HCT116 (cell line): ENCODE results near the gene KRT78. TPM values are rescaled to one million over a fixed set of nuclear protein-coding genes. Genes with fewer than 3 reads are reported as not detected.

Experiments used
- ATAC-seq: fragments of 200-7000 bp; cut with Tn5 transposase; 2 replicates; pipeline ENCODE4 v1.9.1; 2020; ENCODE audit warnings: mild to moderate bottlenecking, moderate library complexity
- BruUV-seq: library from RNA; stranded (reverse); fragments of 400-500 nt; replicated peaks from 2 replicates; lab custom pipeline; 2021; lab: Mats Ljungman, UMichigan
- CTCF ChIA-PET: fragments of 300-600 bp; sonication (Branson Sonifier 250); formaldehyde crosslinking; loops from one replicate; lab custom pipeline; 2021; ENCODE audit warnings: antibody characterized with exemption; lab: Charles Lee
- POLR2A ChIA-PET: fragments of 300-600, 350-600 bp; sonication (Branson Sonifier 250); formaldehyde crosslinking; loops from one replicate; lab custom pipeline; 2021; ENCODE audit warnings: antibody characterized with exemption; lab: Charles Lee
- RAD21 ChIA-PET, 2 experiments: fragments of 300-600 bp; sonication (Branson Sonifier 250); formaldehyde crosslinking; loops; one replicate each; lab custom pipeline; 2023; ENCODE audit warnings: low total read pairs in 2 of 2; ENCODE audit not compliant: uncharacterized antibody in 2 of 2, unreplicated experiment in 2 of 2, low non-redundant PET in 1 of 2; lab: Charles Lee
- DNase-seq: peaks from one replicate; pipeline ENCODE4 v3.0.0-alpha.2; 2010; ENCODE audit warnings: low read depth, low spot score
- H2AFZ ChIP-seq: fragments of 200-600 bp; shearing (Covaris generic), sonication (generic); 2 replicates; pipeline ENCODE4 v1.6.1; 2017; ENCODE audit warnings: low read depth, mixed run types, mixed read lengths, antibody characterized with exemption, low read length; ENCODE audit not compliant: poor library complexity, severe bottlenecking
- H3K27ac ChIP-seq: 2 replicates; pipeline ENCODE4 v1.5.1; 2012; ENCODE audit warnings: low read depth, low read length
- H3K27me3 ChIP-seq: fragments of 200-600 bp; sonication (generic); 2 replicates; pipeline ENCODE4 v1.6.1; 2016; ENCODE audit warnings: mixed run types, low read length, mixed read lengths; ENCODE audit not compliant: insufficient read depth
- H3K36me3 ChIP-seq, 2 experiments: fragments of 200-500 bp in 1 of 2; fragments of 200-600 bp in 1 of 2; sonication (Bioruptor generic) in 1 of 2; sonication (generic) in 1 of 2; 2 replicates each; pipeline versions ENCODE4 v1.5.1 to v1.6.1; 2014 to 2016; ENCODE audit warnings: low read length in 2 of 2, inconsistent platforms in 1 of 2, mixed read lengths in 1 of 2, mixed run types in 1 of 2; ENCODE audit not compliant: insufficient read depth in 2 of 2, control insufficient read depth in 1 of 2
- H3K4me1 ChIP-seq, 2 experiments: fragments of 200-600 bp in 1 of 2; sonication (generic) in 1 of 2; 2 replicates each; pipeline versions ENCODE4 v1.5.1 to v1.6.1; 2012 to 2017; ENCODE audit warnings: low read length in 2 of 2, inconsistent platforms in 1 of 2, mild to moderate bottlenecking in 1 of 2, mixed read lengths in 1 of 2, mixed run types in 1 of 2, moderate library complexity in 1 of 2; ENCODE audit not compliant: insufficient read depth in 2 of 2, control insufficient read depth in 1 of 2
- H3K4me2 ChIP-seq: fragments of 200-600 bp; sonication (generic); 2 replicates; pipeline ENCODE4 v1.6.1; 2017; ENCODE audit warnings: mixed run types, low read length, mixed read lengths
- H3K4me3 ChIP-seq, 2 experiments: fragments of 200-600 bp in 1 of 2; sonication (generic) in 1 of 2; replicated peaks in 1 of 2; 2 replicates each; pipeline ENCODE4 v1.5.1; 2011 to 2016; ENCODE audit warnings: low read length in 2 of 2, control low read depth in 1 of 2, low read depth in 1 of 2, mild to moderate bottlenecking in 1 of 2, mixed read lengths in 1 of 2, mixed run types in 1 of 2
- H3K79me2 ChIP-seq: fragments of 200-600 bp; sonication (generic); 2 replicates; pipeline ENCODE4 v1.6.1; 2017; ENCODE audit warnings: mild to moderate bottlenecking, mixed run types, low read length, moderate library complexity, mixed read lengths; ENCODE audit not compliant: insufficient read depth
- H3K9ac ChIP-seq: fragments of 200-600 bp; sonication (generic); 2 replicates; pipeline ENCODE4 v1.6.1; 2016; ENCODE audit warnings: low read length, mixed read lengths
- H3K9me2 ChIP-seq: fragments of 200-600 bp; sonication (generic), shearing (Covaris generic); 2 replicates; pipeline ENCODE4 v1.6.1; 2017; ENCODE audit warnings: mixed run types, mild to moderate bottlenecking, moderate library complexity; ENCODE audit not compliant: insufficient read depth
- H3K9me3 ChIP-seq, 2 experiments: fragments of 200-500 bp in 1 of 2; fragments of 200-600 bp in 1 of 2; sonication (Bioruptor generic) in 1 of 2; sonication (generic) in 1 of 2; 2 replicates each; pipeline ENCODE4 v1.6.1; 2014 to 2017; ENCODE audit warnings: low read length in 2 of 2, mixed read lengths in 2 of 2, inconsistent platforms in 1 of 2, low read depth in 1 of 2, mild to moderate bottlenecking in 1 of 2, mixed run types in 1 of 2, moderate library complexity in 1 of 2; ENCODE audit not compliant: control insufficient read depth in 1 of 2, insufficient read depth in 1 of 2
- H4K20me1 ChIP-seq: fragments of 200-600 bp; sonication (generic), shearing (Covaris generic); 2 replicates; pipeline ENCODE4 v1.6.1; 2017; ENCODE audit warnings: mixed run types, mild to moderate bottlenecking, moderate library complexity; ENCODE audit not compliant: insufficient read depth
- CBX3 ChIP-seq: IDR thresholded peaks from 2 replicates; pipeline ENCODE4 v1.6.1; 2012; ENCODE audit warnings: low read depth
- EGR1 ChIP-seq: IDR thresholded peaks from 2 replicates; pipeline ENCODE4 v1.6.1; 2012; ENCODE audit warnings: low read depth
- ELF1 ChIP-seq: IDR thresholded peaks from 2 replicates; pipeline ENCODE4 v1.6.1; 2012; ENCODE audit warnings: low read depth, borderline replicate concordance
- JUND ChIP-seq: IDR thresholded peaks from 2 replicates; pipeline ENCODE4 v1.6.1; 2012
- RAD21 ChIP-seq: IDR thresholded peaks from 2 replicates; pipeline ENCODE4 v1.6.1; 2012; ENCODE audit warnings: low read depth, mild to moderate bottlenecking
- SIN3A ChIP-seq: IDR thresholded peaks from 2 replicates; pipeline ENCODE4 v1.6.1; 2012; ENCODE audit warnings: low read depth
- SRF ChIP-seq: IDR thresholded peaks from 2 replicates; pipeline ENCODE4 v1.6.1; 2012; ENCODE audit warnings: low read depth
- TCF7L2 ChIP-seq: IDR thresholded peaks from 2 replicates; pipeline ENCODE4 v1.7.0; 2011; ENCODE audit warnings: borderline replicate concordance, inconsistent platforms; ENCODE audit not compliant: insufficient read depth, insufficient read length; ENCODE audit errors: extremely low read depth
- YY1 ChIP-seq: IDR thresholded peaks from 2 replicates; pipeline ENCODE4 v1.6.1; 2011; ENCODE audit warnings: low read length, low read depth, moderate library complexity, mild to moderate bottlenecking; ENCODE audit not compliant: insufficient replicate concordance; ENCODE audit errors: extremely low read depth
- ZFX ChIP-seq: fragments of 450-650 bp; IDR thresholded peaks from 2 replicates; pipeline ENCODE4 v1.6.1; 2017
- intact Hi-C: fragments of 100-400 bp; cut with micrococcal nuclease; formaldehyde crosslinking; loops from 2 replicates; pipeline ENCODE4 v1.10.0; 2022
- total RNA-seq: library from RNA; stranded (reverse); gene quantifications from one replicate; pipeline ENCODE4 v1.2.1, GENCODE V29; 2021; ENCODE audit not compliant: unreplicated experiment
- TF ChIP-seq, protein P1 (sequence below), 3 experiments: fragments of 200-600 bp in 1 of 3; sonication (generic) in 1 of 3; IDR thresholded peaks in 2 of 3; conservative IDR thresholded peaks in 1 of 3; 2 replicates each; pipeline ENCODE4 v1.5.1; 2012 to 2017; ENCODE audit warnings: low read depth in 2 of 3, low read length in 2 of 3, antibody characterized with exemption in 1 of 3, borderline replicate concordance in 1 of 3, control low read depth in 1 of 3, mild to moderate bottlenecking in 1 of 3, mixed read lengths in 1 of 3, mixed run types in 1 of 3, moderate library complexity in 1 of 3; ENCODE audit not compliant: insufficient read depth in 1 of 3
- TF ChIP-seq, protein P2 (sequence below): IDR thresholded peaks from 2 replicates; pipeline ENCODE4 v1.6.1; 2012
- TF ChIP-seq, protein P3 (sequence below): IDR thresholded peaks from 2 replicates; pipeline ENCODE4 v1.6.1; 2012; ENCODE audit warnings: low read depth

The KRT78 gene
- total RNA-seq, 1 experiment from 2014 or later: not detected

DNA sequence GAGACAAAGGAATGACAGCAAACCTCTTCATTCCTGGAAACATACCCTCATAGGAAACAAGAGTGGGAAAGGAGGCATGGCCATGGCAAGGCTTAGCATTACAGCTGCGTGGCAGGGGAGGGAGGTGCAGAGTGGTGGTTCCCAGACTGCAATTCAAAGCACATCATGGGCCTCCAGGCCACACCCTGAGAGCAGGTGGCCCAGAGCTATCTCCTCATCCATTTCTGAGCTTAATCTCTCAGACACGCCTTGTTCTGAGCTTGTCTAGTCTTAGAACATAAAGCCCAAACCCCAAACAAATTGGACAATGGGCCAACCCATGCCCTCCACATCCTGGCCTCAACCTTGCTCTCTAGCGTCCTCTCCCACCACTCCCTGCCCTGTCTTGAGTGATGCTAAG is 47.0 kb downstream of the KRT78 start:
- no peak for ATAC-seq
- H3K4me1 ChIP-seq: peaks cover 8 to 39% of the 10 kb centered on the region in 2 experiments; a peak in 3 of 4 replicates
- CTCF ChIA-PET: no interaction called here
- BruUV-seq: no TSS peak
- no peak overlapping the region for H3K27ac ChIP-seq
- H3K4me3 ChIP-seq: no peak overlapping the region
- no peaks in the 10 kb centered on the region for H3K79me2 ChIP-seq
- no peaks in the 10 kb centered on the region for H4K20me1 ChIP-seq
- RAD21 ChIA-PET: no interaction called here
- H3K9me2 ChIP-seq: no peaks in the 10 kb centered on the region
- H3K9me3 ChIP-seq: no peaks in the 10 kb centered on the region
- DNase-seq: no peak
- no peak overlapping the region for H2AFZ ChIP-seq
- no peak overlapping the region for H3K9ac ChIP-seq
- no peaks in the 10 kb centered on the region for H3K27me3 ChIP-seq
- POLR2A ChIA-PET: no interaction called here
- intact Hi-C loops: no loop called here
- H3K4me2 ChIP-seq: no peak overlapping the region
- TF ChIP-seq ELF1 (no peak), EGR1 (no peak), TCF7L2 (no peak), RAD21 (no peak), SRF (no peak), CBX3 (no peak), SIN3A (no peak), JUND (no peak), ZFX (no peak), YY1 (no peak)
- TF ChIP-seq, protein P1, sequence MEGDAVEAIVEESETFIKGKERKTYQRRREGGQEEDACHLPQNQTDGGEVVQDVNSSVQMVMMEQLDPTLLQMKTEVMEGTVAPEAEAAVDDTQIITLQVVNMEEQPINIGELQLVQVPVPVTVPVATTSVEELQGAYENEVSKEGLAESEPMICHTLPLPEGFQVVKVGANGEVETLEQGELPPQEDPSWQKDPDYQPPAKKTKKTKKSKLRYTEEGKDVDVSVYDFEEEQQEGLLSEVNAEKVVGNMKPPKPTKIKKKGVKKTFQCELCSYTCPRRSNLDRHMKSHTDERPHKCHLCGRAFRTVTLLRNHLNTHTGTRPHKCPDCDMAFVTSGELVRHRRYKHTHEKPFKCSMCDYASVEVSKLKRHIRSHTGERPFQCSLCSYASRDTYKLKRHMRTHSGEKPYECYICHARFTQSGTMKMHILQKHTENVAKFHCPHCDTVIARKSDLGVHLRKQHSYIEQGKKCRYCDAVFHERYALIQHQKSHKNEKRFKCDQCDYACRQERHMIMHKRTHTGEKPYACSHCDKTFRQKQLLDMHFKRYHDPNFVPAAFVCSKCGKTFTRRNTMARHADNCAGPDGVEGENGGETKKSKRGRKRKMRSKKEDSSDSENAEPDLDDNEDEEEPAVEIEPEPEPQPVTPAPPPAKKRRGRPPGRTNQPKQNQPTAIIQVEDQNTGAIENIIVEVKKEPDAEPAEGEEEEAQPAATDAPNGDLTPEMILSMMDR (IDR thresholded peaks at IDR 0.05 in 2 of 3, conservative IDR thresholded peaks at IDR 0.05 in 1 of 3; ENCODE audit: borderline replicate concordance in 1 of 3, insufficient read depth in 1 of 3, low read depth in 2 of 3, low read length in 2 of 3): no peak
- TF ChIP-seq, protein P2, sequence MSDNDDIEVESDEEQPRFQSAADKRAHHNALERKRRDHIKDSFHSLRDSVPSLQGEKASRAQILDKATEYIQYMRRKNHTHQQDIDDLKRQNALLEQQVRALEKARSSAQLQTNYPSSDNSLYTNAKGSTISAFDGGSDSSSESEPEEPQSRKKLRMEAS: no peak
- TF ChIP-seq, protein P3, sequence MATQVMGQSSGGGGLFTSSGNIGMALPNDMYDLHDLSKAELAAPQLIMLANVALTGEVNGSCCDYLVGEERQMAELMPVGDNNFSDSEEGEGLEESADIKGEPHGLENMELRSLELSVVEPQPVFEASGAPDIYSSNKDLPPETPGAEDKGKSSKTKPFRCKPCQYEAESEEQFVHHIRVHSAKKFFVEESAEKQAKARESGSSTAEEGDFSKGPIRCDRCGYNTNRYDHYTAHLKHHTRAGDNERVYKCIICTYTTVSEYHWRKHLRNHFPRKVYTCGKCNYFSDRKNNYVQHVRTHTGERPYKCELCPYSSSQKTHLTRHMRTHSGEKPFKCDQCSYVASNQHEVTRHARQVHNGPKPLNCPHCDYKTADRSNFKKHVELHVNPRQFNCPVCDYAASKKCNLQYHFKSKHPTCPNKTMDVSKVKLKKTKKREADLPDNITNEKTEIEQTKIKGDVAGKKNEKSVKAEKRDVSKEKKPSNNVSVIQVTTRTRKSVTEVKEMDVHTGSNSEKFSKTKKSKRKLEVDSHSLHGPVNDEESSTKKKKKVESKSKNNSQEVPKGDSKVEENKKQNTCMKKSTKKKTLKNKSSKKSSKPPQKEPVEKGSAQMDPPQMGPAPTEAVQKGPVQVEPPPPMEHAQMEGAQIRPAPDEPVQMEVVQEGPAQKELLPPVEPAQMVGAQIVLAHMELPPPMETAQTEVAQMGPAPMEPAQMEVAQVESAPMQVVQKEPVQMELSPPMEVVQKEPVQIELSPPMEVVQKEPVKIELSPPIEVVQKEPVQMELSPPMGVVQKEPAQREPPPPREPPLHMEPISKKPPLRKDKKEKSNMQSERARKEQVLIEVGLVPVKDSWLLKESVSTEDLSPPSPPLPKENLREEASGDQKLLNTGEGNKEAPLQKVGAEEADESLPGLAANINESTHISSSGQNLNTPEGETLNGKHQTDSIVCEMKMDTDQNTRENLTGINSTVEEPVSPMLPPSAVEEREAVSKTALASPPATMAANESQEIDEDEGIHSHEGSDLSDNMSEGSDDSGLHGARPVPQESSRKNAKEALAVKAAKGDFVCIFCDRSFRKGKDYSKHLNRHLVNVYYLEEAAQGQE: no peak
- no peaks in the 10 kb centered on the region for H3K36me3 ChIP-seq
